Measurements from ENCODE around the gene RALY. TPM values are rescaled to one million over a fixed set of nuclear protein-coding genes. Genes with fewer than 3 reads are reported as not detected.
"Not testable (repeated sequence)": the region's sequence is repeated elsewhere in the genome, so short reads cannot be mapped to it uniquely, and the experiment has no call there.

Gene RALY
- total RNA-seq, 4 donors from 2014 or later: 100 to 115 (median 106) TPM

DNA sequence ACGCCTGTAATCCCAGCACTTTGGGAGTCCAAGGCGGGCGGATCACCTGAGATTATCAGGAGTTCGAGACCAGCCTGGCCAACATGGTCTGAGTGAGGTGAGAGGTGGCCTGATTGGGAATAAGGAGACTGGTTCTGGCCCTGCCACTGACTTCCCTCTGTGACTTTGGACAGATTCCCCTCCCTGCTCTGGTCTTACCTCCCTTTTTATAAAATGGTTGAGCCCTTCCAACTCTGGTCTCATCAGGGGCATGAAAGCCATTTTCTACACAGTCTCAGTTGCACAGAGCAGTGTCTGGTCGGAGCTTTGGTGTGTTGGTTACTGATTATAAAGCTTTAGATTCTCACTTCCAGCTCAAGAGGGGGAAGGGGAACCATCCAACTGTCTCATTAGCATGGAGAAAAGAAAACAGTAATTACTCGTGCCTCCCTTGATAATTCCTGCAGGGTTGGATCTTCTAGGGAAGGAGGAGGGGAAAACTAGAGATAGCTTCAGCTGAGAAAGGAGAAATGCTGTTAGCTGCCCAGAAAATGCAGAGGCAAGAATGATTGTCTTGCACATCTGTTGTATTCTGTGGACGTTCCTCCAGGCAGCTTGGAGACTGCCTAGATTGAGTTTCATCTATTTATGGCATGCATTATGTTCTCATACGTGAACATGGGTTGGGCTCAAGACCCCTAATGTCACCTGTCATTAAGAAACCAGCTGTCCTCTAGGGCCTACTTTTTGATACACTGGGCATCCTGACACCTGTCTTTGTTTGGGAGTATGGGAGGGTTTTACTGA lies 30.4 kb downstream of the RALY start:
- H3K4me3 ChIP-seq: no peak overlapping the region
- H3K9me3 ChIP-seq: no peaks in the 10 kb centered on the region
- no peak for DNase-seq
- H3K4me1 ChIP-seq: peaks cover 0 to 32% (median 8%) of the 10 kb centered on the region in 4 donors
- no peak overlapping the region for H3K27ac ChIP-seq
- TF ChIP-seq, protein P1, sequence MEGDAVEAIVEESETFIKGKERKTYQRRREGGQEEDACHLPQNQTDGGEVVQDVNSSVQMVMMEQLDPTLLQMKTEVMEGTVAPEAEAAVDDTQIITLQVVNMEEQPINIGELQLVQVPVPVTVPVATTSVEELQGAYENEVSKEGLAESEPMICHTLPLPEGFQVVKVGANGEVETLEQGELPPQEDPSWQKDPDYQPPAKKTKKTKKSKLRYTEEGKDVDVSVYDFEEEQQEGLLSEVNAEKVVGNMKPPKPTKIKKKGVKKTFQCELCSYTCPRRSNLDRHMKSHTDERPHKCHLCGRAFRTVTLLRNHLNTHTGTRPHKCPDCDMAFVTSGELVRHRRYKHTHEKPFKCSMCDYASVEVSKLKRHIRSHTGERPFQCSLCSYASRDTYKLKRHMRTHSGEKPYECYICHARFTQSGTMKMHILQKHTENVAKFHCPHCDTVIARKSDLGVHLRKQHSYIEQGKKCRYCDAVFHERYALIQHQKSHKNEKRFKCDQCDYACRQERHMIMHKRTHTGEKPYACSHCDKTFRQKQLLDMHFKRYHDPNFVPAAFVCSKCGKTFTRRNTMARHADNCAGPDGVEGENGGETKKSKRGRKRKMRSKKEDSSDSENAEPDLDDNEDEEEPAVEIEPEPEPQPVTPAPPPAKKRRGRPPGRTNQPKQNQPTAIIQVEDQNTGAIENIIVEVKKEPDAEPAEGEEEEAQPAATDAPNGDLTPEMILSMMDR (IDR thresholded peaks at IDR 0.05): no peak
- no peak for TF ChIP-seq POLR2A (IDR thresholded peaks at IDR 0.05)
- H3K27me3 ChIP-seq: no peaks in the 10 kb centered on the region
- no peaks in the 10 kb centered on the region for H3K36me3 ChIP-seq

DNA sequence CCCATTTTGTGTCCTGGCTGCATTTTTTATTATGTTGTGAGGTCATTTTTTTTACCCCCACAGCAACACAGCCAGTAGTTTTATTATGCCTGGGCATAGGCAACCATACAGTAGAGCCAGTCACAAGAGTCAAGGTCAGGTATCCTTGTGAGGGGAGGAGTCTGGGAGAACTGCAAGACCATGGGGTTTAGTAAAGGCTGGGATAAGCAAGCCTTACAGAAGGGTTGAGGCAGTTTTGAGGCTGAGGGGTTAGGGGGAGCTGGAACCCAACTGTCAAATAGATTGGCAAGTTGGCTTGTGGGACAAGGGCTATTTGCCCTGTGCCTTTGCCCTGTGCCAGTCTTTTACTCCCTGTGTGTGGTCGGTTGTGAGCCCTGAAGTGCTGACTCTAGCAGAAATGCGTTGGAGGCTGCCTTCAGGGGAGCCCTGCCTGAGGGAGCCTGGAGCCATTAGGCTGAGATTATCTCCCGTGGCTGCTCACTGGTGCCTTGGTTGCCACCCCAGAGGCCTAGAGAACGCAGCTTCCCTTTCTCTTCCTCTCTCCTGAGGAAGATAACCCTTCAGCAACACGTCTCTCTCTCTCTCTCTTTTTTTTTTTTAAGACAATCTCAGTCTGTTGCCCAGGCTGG lies 31.1 kb downstream of the RALY start:
- H3K4me1 ChIP-seq: peaks cover 0 to 32% (median 8%) of the 10 kb centered on the region in 4 donors

DNA sequence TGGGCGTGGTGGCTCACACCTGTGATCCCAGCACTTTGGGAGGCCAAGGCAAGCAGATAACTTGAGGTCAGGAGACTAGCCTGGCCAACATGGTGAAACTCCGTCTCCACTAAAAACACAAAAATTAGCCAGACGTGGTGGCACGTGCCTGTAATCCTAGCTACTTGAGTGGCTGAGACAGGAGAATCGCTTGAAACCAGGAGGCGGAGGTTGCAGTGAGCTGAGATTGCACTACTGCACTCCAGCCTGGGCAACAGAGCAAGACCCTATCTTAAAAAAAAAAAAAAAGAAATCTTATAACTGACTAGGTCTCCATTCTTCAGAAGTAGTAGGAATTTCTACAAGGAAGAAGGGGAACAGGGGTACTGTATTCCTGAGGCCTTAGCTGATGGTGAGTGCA lies 34.3 kb downstream of the RALY start:
- H3K4me3 ChIP-seq, H3K9me3 ChIP-seq, H3K27ac ChIP-seq, H3K27me3 ChIP-seq, DNase-seq: not testable (repeated sequence)
- H3K36me3 ChIP-seq: peaks cover 0 to 19% (median 0%) of the 10 kb centered on the region in 3 donors
- peaks cover 0 to 27% (median 3%) of the 10 kb centered on the region in 4 donors for H3K4me1 ChIP-seq

More for the DNA sequence above, 31.1 kb downstream of the RALY start:
- Histone ChIP-seq H3K27ac (peak overlapping the region in 1 of 4 donors; percentile 31), H3K27me3 (no peaks in the 10 kb centered on the region), H3K4me3 (no peak overlapping the region), H3K9me3 (no peaks in the 10 kb centered on the region), H3K36me3 (no peaks in the 10 kb centered on the region)
- no peak for TF ChIP-seq POLR2A (IDR thresholded peaks at IDR 0.05)
- TF ChIP-seq, protein P1 (IDR thresholded peaks at IDR 0.05): no peak
- DNase-seq: peak in 1 of 3 donors; percentile 49

DNA sequence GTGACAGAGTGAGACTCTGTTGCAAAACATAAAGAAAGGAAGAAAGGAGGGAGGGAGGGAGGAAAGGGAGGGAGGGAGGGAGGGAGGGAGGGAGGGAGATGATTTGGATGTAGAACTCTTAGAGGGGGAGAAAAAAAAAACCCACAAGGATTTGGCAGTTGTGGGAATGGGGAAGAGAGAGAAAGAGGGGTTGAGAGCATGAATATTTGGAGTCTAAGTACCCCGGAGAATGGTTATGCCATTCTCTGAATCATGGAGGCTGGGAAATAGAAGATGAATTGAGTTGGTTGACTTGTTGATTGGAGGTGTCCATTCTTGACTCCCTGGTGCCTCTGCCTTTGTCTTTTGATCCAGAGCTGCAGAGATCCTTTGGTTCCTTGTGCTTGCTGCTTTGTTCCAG lies 35.7 kb downstream of the RALY start:
- Histone ChIP-seq H3K4me3 (no peak overlapping the region), H3K27me3 (no peaks in the 10 kb centered on the region), H3K4me1 (peaks cover 0 to 13% (median 3%) of the 10 kb centered on the region in 4 donors), H3K9me3 (no peaks in the 10 kb centered on the region), H3K36me3 (peaks cover 0 to 29% (median 0%) of the 10 kb centered on the region in 3 donors), H3K27ac (no peak overlapping the region)
- DNase-seq: no peak
- TF ChIP-seq, protein P1 (IDR thresholded peaks at IDR 0.05): no peak
- TF ChIP-seq POLR2A (IDR thresholded peaks at IDR 0.05): no peak

DNA sequence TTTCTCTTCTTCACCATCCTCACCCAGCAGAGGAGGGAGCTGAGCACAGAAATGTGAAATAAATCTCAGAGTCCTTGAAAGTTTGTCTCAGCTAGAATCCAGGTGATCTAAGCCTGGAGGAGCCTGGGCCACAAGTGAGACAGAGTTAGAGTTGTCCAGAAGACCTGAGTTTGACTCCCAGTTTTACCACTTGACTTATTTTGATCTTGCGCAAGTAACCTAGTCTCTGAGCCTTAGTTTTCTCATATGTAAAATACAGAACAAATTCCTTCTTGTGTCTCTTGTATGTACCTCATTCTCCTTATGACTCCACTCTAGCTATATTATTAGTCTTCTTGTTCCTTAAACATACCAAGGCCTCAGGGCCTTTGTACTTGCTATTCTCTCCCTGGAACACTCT lies 36.7 kb downstream of the RALY start:
- H3K36me3 ChIP-seq: peaks cover 0 to 31% (median 0%) of the 10 kb centered on the region in 3 donors

More for the DNA sequence above, 36.7 kb downstream of the RALY start:
- H3K4me1 ChIP-seq: peaks cover 0 to 2% (median 0%) of the 10 kb centered on the region in 4 donors
- no peak for DNase-seq
- no peak overlapping the region for H3K27ac ChIP-seq
- H3K9me3 ChIP-seq: no peaks in the 10 kb centered on the region
- no peak overlapping the region for H3K4me3 ChIP-seq
- no peaks in the 10 kb centered on the region for H3K27me3 ChIP-seq
- TF ChIP-seq, protein P1 (IDR thresholded peaks at IDR 0.05): no peak

All from Peyer's patch (tissue), 4 donors.